Measurements from ENCODE around the gene EIF4EBP3.
A peak's percentile ranks its signal among the peaks of the same experiment; 100 is the strongest.

Gene EIF4EBP3

GRCh38 chr5:140547508-140548299 lies at the start of gene EIF4EBP3:
TSS of gene EIF4EBP3 (plus strand) at chr5:140547662. CDS start at chr5:140547738, 76 bp downstream.
- DNase-seq (ENCODE audit: low spot score), result peak; percentile 84

GRCh38 chr5:140497897-140498296 lies 49.6 kb upstream of the EIF4EBP3 start:
- no peak for DNase-seq (ENCODE audit: low spot score)

GRCh38 chr5:140498591-140498990 lies 48.9 kb upstream of the EIF4EBP3 start:
- DNase-seq (ENCODE audit: low spot score), result no peak

- peak; percentile 15 for DNase-seq (ENCODE audit: low spot score)
These were observed 44.6 kb upstream of the EIF4EBP3 start for GRCh38 chr5:140502834-140503233.

- no peak for DNase-seq (ENCODE audit: low spot score)
These were observed 37.6 kb upstream of the EIF4EBP3 start for GRCh38 chr5:140509898-140510297.

- no peak for DNase-seq (ENCODE audit: low spot score)
These were observed 34.3 kb upstream of the EIF4EBP3 start for GRCh38 chr5:140513124-140513523.

GRCh38 chr5:140524003-140524402 lies 23.5 kb upstream of the EIF4EBP3 start:
- DNase-seq (ENCODE audit: low spot score), result no peak

GRCh38 chr5:140540227-140540626 lies 7.2 kb upstream of the EIF4EBP3 start:
- DNase-seq (ENCODE audit: low spot score), result no peak

- no peak for DNase-seq (ENCODE audit: low spot score)
These were observed 4.5 kb upstream of the EIF4EBP3 start for GRCh38 chr5:140542972-140543371.

GRCh38 chr5:140544986-140545385 lies 2.5 kb upstream of the EIF4EBP3 start:
- no peak for DNase-seq (ENCODE audit: low spot score)

GRCh38 chr5:140545606-140546005 lies 1.9 kb upstream of the EIF4EBP3 start:
- no peak for DNase-seq (ENCODE audit: low spot score)

GRCh38 chr5:140546851-140547507 lies 483 bp upstream of the EIF4EBP3 start:
- DNase-seq (ENCODE audit: low spot score), result no peak

- no peak for DNase-seq (ENCODE audit: low spot score)
These were observed 832 bp downstream of the EIF4EBP3 start for GRCh38 chr5:140548300-140548688.

GRCh38 chr5:140548791-140549190 lies 1.3 kb downstream of the EIF4EBP3 start:
- no peak for DNase-seq (ENCODE audit: low spot score)

- no peak for DNase-seq (ENCODE audit: low spot score)
These were observed 2.0 kb downstream of the EIF4EBP3 start for GRCh38 chr5:140549237-140550144.

- DNase-seq (ENCODE audit: low spot score), result no peak
These were observed 3.0 kb downstream of the EIF4EBP3 start for GRCh38 chr5:140550147-140551079.

GRCh38 chr5:140551872-140552271 lies 4.4 kb downstream of the EIF4EBP3 start:
- no peak for DNase-seq (ENCODE audit: low spot score)

- peak; percentile 49 for DNase-seq (ENCODE audit: low spot score)
These were observed 6.2 kb downstream of the EIF4EBP3 start for GRCh38 chr5:140553657-140554056.

GRCh38 chr5:140554454-140554853 lies 7.0 kb downstream of the EIF4EBP3 start:
- no peak for DNase-seq (ENCODE audit: low spot score)

GRCh38 chr5:140555747-140556312 lies 8.4 kb downstream of the EIF4EBP3 start:
- DNase-seq (ENCODE audit: low spot score), result no peak

- DNase-seq (ENCODE audit: low spot score), result no peak
These were observed 9.0 kb downstream of the EIF4EBP3 start for GRCh38 chr5:140556438-140556837.
